NCI-H446 treated with DMSO at 0.1 percent for 48 hours (cell line): ENCODE data around the gene ENDOV.
A peak's percentile ranks its signal among the peaks of the same experiment; 100 is the strongest.

Source experiments
- DNase-seq: peaks from one replicate; lab custom pipeline; 2025; lab: John Stamatoyannopoulos, UW

The ENDOV gene

GRCh38 chr17:80431246-80432195 lies 16.6 kb downstream of the ENDOV start:
- DNase-seq, result no peak

GRCh38 chr17:80432350-80432955 lies 17.5 kb downstream of the ENDOV start:
- no peak for DNase-seq

GRCh38 chr17:80432961-80433550 lies 18.1 kb downstream of the ENDOV start:
- DNase-seq, result no peak

- DNase-seq, result no peak
Measured at GRCh38 chr17:80433916-80434666, 19.1 kb downstream of the ENDOV start.

- no peak for DNase-seq
Measured at GRCh38 chr17:80437532-80437931, 22.6 kb downstream of the ENDOV start.

GRCh38 chr17:80438806-80439205 lies 23.8 kb downstream of the ENDOV start:
- DNase-seq, result no peak

- DNase-seq, result no peak
Measured at GRCh38 chr17:80439499-80439898, 24.5 kb downstream of the ENDOV start.

- no peak for DNase-seq
Measured at GRCh38 chr17:80441133-80441578, 26.2 kb downstream of the ENDOV start.

- no peak for DNase-seq
Measured at GRCh38 chr17:80441598-80442322, 26.8 kb downstream of the ENDOV start.

- DNase-seq, result no peak
Measured at GRCh38 chr17:80442323-80442659, 27.3 kb downstream of the ENDOV start.

- DNase-seq, result no peak
Measured at GRCh38 chr17:80442764-80443163, 27.8 kb downstream of the ENDOV start.

GRCh38 chr17:80443498-80443897 lies 28.5 kb downstream of the ENDOV start:
- DNase-seq, result no peak

- peak; percentile 85 for DNase-seq
Measured at GRCh38 chr17:80443916-80444643, 29.1 kb downstream of the ENDOV start.

GRCh38 chr17:80444644-80444979 lies 29.6 kb downstream of the ENDOV start:
- DNase-seq, result no peak

- peak; percentile 96 for DNase-seq
Measured at GRCh38 chr17:80445007-80445725, 30.2 kb downstream of the ENDOV start.

- peak; percentile 97 for DNase-seq
Measured at GRCh38 chr17:80445726-80446110, 30.8 kb downstream of the ENDOV start.

- DNase-seq, result peak; percentile 70
Measured at GRCh38 chr17:80446645-80447405, 31.9 kb downstream of the ENDOV start.

GRCh38 chr17:80447790-80448189 lies 32.8 kb downstream of the ENDOV start:
- no peak for DNase-seq

- DNase-seq, result no peak
Measured at GRCh38 chr17:80449194-80449929, 34.4 kb downstream of the ENDOV start.
